Upper lobe of right lung (tissue), 1 donor: Measurements from ENCODE around the gene FAM200C. TPM values are rescaled to one million over a fixed set of nuclear protein-coding genes. Genes with fewer than 3 reads are reported as not detected.

Experiments used
- ATAC-seq: fragments of 200-7000 bp; cut with Tn5 transposase; one replicate; pipeline ENCODE4 v1.9.1; 2020; ENCODE audit warnings: mild to moderate bottlenecking, moderate library complexity
- DNase-seq: peaks from one replicate; pipeline ENCODE4 v3.0.0-alpha.2; 2020
- H3K27ac ChIP-seq: fragments of 200-600 bp; one replicate; pipeline ENCODE4 v1.8.0; 2022
- H3K27me3 ChIP-seq: fragments of 200-600 bp; one replicate; pipeline ENCODE4 v1.8.0; 2022; ENCODE audit warnings: mild to moderate bottlenecking
- H3K36me3 ChIP-seq: fragments of 200-600 bp; one replicate; pipeline ENCODE4 v1.8.0; 2022
- H3K4me1 ChIP-seq: fragments of 200-600 bp; one replicate; pipeline ENCODE4 v1.8.0; 2022
- H3K4me3 ChIP-seq: fragments of 200-600 bp; one replicate; pipeline ENCODE4 v1.8.0; 2022; ENCODE audit warnings: mild to moderate bottlenecking
- H3K9me3 ChIP-seq: fragments of 200-600 bp; one replicate; pipeline ENCODE4 v1.8.0; 2022
- intact Hi-C: fragments of 100-400 bp; cut with DNase I; formaldehyde crosslinking; loops from one replicate; pipeline ENCODE4 v1.11.0; 2022
- total RNA-seq: library from RNA; stranded (reverse); fragmentation: NEBNext Ultra II Directional; extraction: Animal tissue kit (Norgen Biotek cat#: 25700); gene quantifications from one replicate; pipeline ENCODE4 v1.2.1, GENCODE V29; 2021
- TF ChIP-seq, protein P1 (sequence below): fragments of 200-600 bp; IDR thresholded peaks from one replicate; pipeline ENCODE4 v1.8.0; 2022; ENCODE audit warnings: antibody characterized with exemption
- donor health status: DM: no; HTN: yes; CAD: no; lungs with severe emphysema.

Gene FAM200C
- total RNA-seq, 1 donor from 2014 or later, result 2.8 TPM

- Histone ChIP-seq H3K27ac (peak overlapping the region; percentile 6), H3K4me1 (peaks cover 16% of the 10 kb centered on the region), H3K27me3 (no peaks in the 10 kb centered on the region), H3K9me3 (no peaks in the 10 kb centered on the region), H3K4me3 (no peak overlapping the region), H3K36me3 (no peaks in the 10 kb centered on the region)
- peak; percentile 11 for ATAC-seq
- TF ChIP-seq, protein P1, sequence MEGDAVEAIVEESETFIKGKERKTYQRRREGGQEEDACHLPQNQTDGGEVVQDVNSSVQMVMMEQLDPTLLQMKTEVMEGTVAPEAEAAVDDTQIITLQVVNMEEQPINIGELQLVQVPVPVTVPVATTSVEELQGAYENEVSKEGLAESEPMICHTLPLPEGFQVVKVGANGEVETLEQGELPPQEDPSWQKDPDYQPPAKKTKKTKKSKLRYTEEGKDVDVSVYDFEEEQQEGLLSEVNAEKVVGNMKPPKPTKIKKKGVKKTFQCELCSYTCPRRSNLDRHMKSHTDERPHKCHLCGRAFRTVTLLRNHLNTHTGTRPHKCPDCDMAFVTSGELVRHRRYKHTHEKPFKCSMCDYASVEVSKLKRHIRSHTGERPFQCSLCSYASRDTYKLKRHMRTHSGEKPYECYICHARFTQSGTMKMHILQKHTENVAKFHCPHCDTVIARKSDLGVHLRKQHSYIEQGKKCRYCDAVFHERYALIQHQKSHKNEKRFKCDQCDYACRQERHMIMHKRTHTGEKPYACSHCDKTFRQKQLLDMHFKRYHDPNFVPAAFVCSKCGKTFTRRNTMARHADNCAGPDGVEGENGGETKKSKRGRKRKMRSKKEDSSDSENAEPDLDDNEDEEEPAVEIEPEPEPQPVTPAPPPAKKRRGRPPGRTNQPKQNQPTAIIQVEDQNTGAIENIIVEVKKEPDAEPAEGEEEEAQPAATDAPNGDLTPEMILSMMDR, result no peak
- intact Hi-C loops, result no loop called here
- no peak for DNase-seq
These were observed 40.0 kb downstream of the FAM200C start for GRCh38 chr5:160359816-160360215.

- Histone ChIP-seq H3K4me1 (peaks cover 16% of the 10 kb centered on the region), H3K36me3 (no peaks in the 10 kb centered on the region), H3K4me3 (no peak overlapping the region), H3K27me3 (no peaks in the 10 kb centered on the region), H3K27ac (no peak overlapping the region), H3K9me3 (no peaks in the 10 kb centered on the region)
- intact Hi-C loops, result no loop called here
- TF ChIP-seq, protein P1, result no peak
- DNase-seq, result no peak
- ATAC-seq, result no peak
These were observed 40.6 kb downstream of the FAM200C start for GRCh38 chr5:160359242-160359641.

- no peaks in the 10 kb centered on the region for H3K27me3 ChIP-seq
- peaks cover 9% of the 10 kb centered on the region for H3K4me1 ChIP-seq
- H3K4me3 ChIP-seq, result peak overlapping the region; percentile 8
- DNase-seq, result no peak
- ATAC-seq, result peak; percentile 7
- H3K36me3 ChIP-seq, result no peaks in the 10 kb centered on the region
- intact Hi-C loops, result no loop called here
- TF ChIP-seq, protein P1, result no peak
- H3K9me3 ChIP-seq, result no peaks in the 10 kb centered on the region
- peak overlapping the region; percentile 62 for H3K27ac ChIP-seq
These were observed 41.9 kb downstream of the FAM200C start for GRCh38 chr5:160357861-160358411.

GRCh38 chr5:160357394-160357793 lies 42.5 kb downstream of the FAM200C start:
- no peak for DNase-seq
- no peak for ATAC-seq
- Histone ChIP-seq H3K27ac (peak overlapping the region; percentile 62), H3K9me3 (no peaks in the 10 kb centered on the region), H3K4me3 (no peak overlapping the region), H3K36me3 (no peaks in the 10 kb centered on the region), H3K4me1 (peaks cover 8% of the 10 kb centered on the region), H3K27me3 (no peaks in the 10 kb centered on the region)
- TF ChIP-seq, protein P1, result no peak
- intact Hi-C loops, result no loop called here

DNA sequence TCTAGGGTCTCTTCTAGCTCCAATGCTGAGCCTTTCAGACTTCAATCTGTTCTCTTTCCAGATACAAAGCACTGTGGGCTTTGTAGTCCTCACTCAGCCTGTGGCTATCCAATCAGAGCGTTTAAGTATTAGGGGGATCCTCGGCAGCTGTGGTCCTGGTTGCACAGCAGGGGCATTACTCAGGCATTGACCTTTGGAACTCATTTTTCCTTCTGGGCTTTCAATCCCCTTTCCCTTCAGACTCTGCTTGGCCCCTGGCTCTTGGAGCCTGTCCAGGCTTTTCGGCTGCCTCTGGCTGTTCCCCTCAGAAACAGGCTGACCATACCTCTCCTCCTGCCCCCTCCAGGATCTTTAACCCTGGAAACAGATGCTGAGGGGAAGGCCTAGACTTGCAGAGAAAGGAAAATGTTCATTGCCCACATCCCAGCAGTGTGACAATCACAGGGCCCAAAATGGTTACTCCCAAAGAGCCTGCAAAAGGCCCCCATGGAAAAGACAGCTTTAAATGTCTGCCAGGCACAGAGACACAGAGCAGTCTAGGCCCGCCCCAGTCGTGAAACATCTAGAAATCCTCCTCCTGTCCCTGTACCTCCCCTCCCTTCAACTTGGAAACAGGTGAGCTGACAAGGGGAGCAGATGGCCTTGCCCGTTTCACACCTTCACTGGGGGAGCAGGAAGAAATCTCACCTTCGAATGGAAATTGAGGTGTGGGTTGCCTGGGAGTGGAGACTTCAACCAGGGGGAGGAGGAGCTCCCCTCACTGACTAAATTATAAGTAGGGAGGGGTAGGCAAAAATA lies 43.1 kb downstream of the FAM200C start:
- H3K4me1 ChIP-seq, result peaks cover 8% of the 10 kb centered on the region

More for the DNA sequence above, 43.1 kb downstream of the FAM200C start:
- ATAC-seq, result no peak
- H3K27me3 ChIP-seq, result no peaks in the 10 kb centered on the region
- peak overlapping the region; percentile 62 for H3K27ac ChIP-seq
- H3K36me3 ChIP-seq, result no peaks in the 10 kb centered on the region
- intact Hi-C loops, result no loop called here
- TF ChIP-seq, protein P1, result no peak
- no peak for DNase-seq
- no peak overlapping the region for H3K4me3 ChIP-seq
- no peaks in the 10 kb centered on the region for H3K9me3 ChIP-seq
